NOMO-1 treated with dmso at 0.1 percent for 144 hours (cell line): ENCODE results near the gene UVRAG.

Experiments used
- DNase-seq: peaks from one replicate; lab custom pipeline; 2025; ENCODE audit not compliant: unreplicated experiment; lab: John Stamatoyannopoulos, UW

Gene UVRAG

GRCh38 chr11:76086743-76087635 is 272.0 kb downstream of the UVRAG start:
- DNase-seq: no peak

- no peak for DNase-seq
Measured at GRCh38 chr11:76087749-76088148, 272.7 kb downstream of the UVRAG start.

GRCh38 chr11:76088511-76088910 is 273.5 kb downstream of the UVRAG start:
- no peak for DNase-seq

GRCh38 chr11:76090174-76090573 is 275.2 kb downstream of the UVRAG start:
- no peak for DNase-seq

GRCh38 chr11:76090821-76091220 is 275.8 kb downstream of the UVRAG start:
- DNase-seq: no peak

GRCh38 chr11:76094740-76095139 is 279.7 kb downstream of the UVRAG start:
- no peak for DNase-seq

- no peak for DNase-seq
Measured at GRCh38 chr11:76095891-76096290, 280.9 kb downstream of the UVRAG start.

- DNase-seq: no peak
Measured at GRCh38 chr11:76096552-76096951, 281.5 kb downstream of the UVRAG start.

- no peak for DNase-seq
Measured at GRCh38 chr11:76102802-76103201, 287.8 kb downstream of the UVRAG start.

GRCh38 chr11:76103460-76103859 is 288.4 kb downstream of the UVRAG start:
- DNase-seq: no peak

- DNase-seq: no peak
Measured at GRCh38 chr11:76104285-76104684, 289.3 kb downstream of the UVRAG start.

- DNase-seq: no peak
Measured at GRCh38 chr11:76105637-76106036, 290.6 kb downstream of the UVRAG start.

GRCh38 chr11:76107971-76108370 is 293.0 kb downstream of the UVRAG start:
- DNase-seq: no peak

GRCh38 chr11:76114238-76114637 is 299.2 kb downstream of the UVRAG start:
- DNase-seq: no peak

- no peak for DNase-seq
Measured at GRCh38 chr11:76115555-76115954, 300.5 kb downstream of the UVRAG start.

GRCh38 chr11:76119032-76119431 is 304.0 kb downstream of the UVRAG start:
- no peak for DNase-seq

- no peak for DNase-seq
Measured at GRCh38 chr11:76119779-76120178, 304.8 kb downstream of the UVRAG start.

- DNase-seq: no peak
Measured at GRCh38 chr11:76120513-76121101, 305.6 kb downstream of the UVRAG start.

GRCh38 chr11:76123248-76123647 is 308.2 kb downstream of the UVRAG start:
- no peak for DNase-seq

- no peak for DNase-seq
Measured at GRCh38 chr11:76124905-76125770, 310.1 kb downstream of the UVRAG start.

GRCh38 chr11:76129729-76130128 is 314.7 kb downstream of the UVRAG start:
- no peak for DNase-seq

GRCh38 chr11:76131142-76131541 is 316.1 kb downstream of the UVRAG start:
- no peak for DNase-seq
